GM21786 (cell line): ENCODE data around the gene UST.
"Not testable (repeated sequence)": the region's sequence is repeated elsewhere in the genome, so short reads cannot be mapped to it uniquely, and the experiment has no call there.

ENCODE experiments used
- ATAC-seq: cut with Tn5 transposase; IDR thresholded peaks from one replicate; pipeline ENCODE4 v1.9.1; 2021; ENCODE audit not compliant: unreplicated experiment

The UST gene

DNA sequence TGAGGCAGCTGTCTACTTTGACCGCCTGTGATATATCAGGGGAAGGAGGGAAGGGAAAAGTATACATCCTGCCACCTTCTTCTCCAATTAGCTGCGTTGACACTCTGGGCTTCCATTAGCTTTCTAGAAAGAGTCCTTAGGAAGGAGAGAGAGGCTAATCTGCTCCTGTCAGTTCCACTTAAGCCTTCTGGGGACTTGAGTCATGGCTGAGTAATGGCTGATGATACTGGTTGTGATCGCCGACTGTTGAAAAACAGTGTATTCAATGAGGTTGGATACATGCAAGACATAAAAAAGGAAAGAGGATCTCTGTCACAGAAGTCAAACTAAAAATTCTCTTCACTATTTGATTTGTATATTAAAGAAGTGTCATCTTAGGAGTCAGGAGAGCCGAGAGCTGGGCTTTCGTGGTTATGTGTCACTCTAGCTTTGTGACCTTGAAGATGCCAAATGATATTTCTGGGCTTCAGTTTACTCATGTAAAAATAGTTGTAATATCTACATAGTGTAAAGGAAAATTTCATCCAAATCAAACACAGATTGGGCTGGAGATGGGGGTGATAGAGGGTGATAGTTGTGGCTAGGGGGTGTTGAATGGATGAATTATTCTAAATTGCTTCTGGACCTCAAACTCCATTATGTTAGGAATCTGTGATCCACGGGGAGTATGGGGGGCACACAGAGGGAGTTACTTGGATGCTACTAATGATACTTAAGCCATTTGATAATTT lies 189.0 kb downstream of the UST start:
- ATAC-seq, result no peak

DNA sequence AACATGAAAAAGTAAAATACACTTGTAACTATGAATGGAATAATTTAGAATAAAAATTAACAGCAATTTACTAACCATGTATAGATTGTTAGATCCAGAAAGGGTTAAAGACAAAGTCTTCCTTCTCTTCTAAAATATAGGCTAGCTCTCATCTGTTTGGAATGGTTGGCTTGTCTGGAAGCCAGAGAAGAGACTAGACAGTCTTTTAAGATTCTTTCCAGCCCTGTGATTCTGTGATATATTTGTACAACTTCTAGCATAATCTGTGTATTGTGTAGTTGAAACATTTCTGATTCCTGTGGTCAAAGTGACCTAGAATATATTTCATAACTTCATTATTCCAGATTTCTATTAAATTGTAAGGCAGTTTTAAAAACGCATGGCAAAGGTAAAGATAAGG lies 196.6 kb downstream of the UST start:
- ATAC-seq, result no peak

DNA sequence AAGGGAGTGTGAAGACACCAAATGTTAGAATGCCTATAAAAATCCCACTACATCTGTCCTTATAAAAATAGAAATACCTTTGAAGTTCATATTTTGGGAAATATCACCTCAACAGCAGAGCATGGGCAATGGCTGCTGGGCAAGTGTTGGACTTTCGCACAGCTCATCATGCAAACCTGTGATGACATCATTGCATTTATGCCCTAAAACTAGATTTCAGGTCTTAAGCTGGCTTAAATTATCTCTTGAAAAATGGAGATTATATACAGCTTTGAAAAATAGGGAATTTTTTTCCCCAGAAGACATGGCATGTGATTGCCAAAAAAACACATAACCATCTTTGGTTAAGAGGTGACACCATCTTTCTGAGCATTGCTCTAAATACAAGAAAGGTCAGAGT lies 197.8 kb downstream of the UST start:
- no peak for ATAC-seq

DNA sequence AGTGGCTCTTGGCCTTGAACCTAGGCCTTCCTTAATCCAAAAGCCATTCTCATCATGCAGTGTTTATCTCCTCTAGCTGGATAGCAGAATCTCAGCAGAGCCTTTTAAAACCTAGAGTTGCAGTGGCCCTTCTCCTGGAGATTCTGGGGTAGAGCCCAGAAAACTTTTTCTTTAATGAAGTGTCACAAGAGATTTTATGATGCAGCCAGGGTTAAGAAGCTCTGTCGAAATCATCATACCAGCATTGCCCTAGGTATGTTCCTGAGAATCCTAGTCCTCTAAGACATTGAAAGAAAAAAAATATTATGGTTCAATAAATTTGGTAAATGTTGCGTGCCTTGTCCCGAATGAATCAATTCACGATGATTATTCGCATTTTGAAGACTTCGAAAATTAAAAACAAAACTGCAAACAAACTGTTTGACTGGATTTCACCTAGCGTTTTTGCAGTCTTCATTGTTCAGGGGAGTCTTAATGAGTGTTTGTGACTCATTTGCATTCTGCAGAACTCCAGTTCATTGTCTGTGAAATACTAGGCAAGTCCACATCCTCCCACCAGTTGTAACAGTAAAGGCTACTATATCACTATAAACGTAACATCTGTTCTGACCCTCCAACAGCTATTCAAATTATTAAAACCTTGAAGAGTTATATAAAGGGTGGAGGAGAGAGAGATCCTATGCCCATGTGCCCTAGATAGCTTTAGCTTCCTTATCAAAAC lies 198.6 kb downstream of the UST start:
- ATAC-seq, result no peak

DNA sequence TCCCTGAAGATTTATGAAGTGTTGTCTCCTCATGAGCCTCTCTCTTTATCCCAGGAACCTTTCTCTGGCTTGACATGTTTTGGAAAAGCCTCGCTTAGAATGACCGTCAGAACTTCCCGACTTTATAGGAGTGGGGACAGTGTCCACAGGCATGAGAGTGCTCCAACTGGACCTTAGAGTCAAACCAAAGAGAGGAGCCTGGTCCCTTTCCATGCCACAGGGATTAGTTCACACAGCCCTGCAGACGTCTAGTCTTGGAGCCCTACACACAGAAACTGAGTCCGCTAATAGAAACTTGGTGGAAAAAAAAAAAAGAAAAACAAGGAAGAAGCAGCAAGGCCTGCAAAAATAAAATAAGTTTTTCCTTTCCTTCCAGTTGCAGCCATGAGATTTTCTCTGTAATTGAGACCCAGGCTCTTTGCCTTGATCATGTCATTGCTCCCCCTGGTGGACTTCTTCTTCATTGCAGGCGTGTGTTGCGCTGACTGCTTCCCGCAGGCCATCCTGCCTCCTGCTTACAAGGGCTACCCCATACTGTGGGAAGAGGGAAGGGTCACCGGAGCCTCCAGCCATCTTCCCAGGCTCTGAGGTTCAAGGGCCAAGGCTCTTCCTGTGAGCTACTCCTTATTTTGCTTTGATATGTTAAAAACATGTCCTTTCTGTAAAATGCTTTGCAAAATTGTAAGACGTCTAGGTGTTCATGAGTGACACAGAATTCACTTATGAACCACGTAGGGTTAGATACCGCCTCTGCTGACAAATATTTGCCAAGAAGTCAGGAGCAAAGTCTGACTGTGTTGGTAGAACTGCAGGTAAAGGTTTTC lies 201.0 kb downstream of the UST start:
- peak; percentile 88 for ATAC-seq

DNA sequence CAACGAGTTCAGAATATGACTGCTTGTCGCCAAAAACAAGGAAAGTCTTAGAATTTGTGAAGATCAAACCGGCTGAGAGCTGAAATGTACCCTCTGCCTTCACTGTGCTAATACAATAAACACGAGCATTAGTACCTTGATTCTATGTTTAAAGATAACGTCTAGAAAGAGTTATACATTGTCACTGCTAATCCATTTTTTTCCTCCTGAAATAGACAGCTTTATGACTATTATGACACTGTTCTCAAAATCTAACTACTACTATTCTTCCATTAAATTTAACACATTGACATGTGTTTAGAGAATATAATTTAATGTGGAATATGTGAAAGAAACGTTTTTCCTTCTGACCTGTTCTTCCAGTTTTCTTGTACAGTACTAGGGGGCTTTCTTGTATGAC lies 204.8 kb downstream of the UST start:
- no peak for ATAC-seq

DNA sequence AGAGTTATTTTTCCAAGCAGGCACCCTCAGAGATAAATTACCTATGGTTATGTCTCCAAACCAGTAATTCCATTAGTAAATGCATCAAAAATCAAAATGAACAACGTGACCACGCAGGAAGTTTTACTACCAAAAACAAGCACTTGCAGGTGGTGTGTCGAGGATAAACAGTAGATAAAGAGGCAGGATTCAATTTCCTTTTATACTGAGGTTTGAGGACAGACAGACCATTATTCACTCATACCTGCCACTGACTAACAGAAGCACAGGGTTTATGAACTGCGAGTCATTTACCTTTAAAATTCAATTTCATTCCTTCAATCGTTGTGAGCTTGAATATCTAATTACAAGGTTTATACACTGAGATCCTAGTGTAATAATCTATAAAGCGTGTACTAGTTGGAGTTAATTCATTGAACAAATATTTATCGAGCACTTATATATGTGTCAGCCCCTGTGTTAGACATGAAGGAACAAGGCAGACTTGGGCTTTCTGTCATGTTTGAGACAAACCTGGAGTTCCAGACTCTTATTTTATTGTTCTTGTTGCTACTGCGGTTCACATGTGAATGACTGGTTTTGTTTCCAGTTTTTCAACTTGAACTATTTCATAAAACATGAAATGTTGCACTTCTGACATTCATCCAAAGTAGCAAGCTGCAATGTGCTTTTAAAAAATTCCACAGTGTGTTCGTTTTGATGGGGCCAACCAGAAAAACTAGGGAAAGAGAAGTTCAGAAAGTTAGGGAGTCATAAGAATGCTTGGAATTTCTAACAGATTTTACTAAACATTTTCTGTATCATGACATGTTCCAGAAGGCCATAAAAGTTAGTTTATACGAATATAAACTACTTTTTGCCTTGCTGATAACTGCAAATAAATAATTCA lies 205.6 kb downstream of the UST start:
- no peak for ATAC-seq

DNA sequence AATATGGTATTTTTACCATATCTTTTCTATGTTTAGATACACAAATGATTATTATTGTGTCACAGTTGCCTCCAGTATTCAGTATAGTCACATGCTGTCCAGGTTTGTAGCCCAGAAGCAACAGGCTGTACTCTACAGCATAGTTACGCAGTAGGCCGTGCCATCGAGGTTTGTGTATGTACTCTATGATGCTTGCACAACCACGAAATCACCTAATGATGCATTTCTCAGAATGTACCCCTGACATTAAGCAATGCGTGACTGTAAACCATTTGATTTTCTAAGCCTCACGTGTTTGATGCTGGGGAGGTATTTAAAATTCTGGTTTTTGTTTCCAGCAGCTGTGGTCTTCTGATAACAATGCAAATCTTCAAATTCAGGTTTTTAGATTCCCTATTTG lies 207.6 kb downstream of the UST start:
- no peak for ATAC-seq

DNA sequence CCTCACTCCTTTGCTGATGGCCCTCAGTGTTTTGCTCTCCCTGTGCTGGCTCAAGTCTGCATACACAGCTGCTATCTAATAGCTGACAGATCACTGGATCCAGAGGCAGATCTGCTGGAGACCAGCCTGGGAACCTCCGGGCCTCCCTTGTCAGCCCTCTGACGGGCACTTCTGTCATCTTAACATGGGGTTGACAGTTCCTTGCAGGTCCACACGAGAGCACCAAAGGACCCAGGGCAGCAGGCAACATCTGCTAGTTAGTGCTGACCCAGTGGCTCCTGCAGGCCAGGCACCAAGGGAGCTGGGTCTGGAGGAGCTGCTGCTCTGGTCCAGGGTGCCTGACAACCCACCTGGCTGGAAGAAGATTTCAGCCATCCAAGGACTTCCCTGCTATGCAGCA lies 208.1 kb downstream of the UST start:
- no peak for ATAC-seq

DNA sequence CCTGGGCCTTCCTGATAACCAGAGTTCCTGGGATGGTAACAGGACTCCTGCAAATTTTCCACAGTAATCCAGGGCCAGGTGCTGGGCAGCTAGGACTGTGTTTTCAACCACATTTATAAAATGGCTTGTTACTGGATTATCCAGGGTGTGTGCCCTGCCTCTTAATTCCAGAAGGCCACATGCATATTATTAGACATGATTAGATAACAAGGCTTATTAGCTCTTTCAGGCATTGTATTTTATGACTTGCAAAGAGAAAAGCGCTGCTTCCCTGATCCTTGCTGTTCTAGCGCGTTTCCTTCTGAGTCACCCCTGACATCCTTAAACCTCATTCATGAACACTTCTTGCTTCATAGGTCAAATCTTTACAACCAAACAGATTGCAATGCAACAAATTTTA lies 208.6 kb downstream of the UST start:
- no peak for ATAC-seq

DNA sequence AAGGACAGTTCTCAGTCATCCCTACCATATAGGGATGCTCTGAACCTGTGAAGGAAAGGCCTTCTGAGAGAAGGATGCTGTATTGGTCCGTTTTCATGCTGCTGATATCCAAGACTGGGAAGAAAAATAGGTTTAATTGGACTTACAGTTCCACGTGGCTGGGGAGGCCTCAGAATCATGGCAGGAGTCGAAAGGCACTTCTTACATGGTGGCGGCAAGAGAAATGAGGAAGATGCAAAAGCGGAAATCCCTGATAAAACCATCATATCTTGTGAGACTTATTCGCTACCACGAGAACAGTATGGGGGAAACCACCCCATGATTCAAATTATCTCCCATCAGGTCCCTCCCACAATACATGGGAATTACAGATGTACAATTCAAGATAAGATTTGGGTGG lies 209.3 kb downstream of the UST start:
- not testable (repeated sequence) for ATAC-seq

DNA sequence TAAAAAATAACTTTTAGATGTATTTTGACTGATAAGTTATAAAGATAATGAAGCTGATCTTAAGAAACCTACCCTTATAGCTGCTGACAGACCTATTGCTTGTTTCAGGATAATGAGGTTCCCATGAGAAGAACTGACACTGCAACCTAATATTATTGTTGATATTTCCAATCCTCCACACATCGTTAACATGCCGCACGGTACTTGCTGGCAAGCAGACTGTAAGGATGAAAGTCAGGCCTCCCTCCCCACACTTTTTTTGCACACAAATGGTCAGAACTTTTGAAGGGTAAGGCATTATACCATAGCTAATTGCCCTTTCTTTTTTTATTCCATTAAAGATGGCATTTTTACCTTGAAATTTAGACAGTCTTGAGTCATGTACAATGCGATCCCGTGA lies 210.9 kb downstream of the UST start:
- no peak for ATAC-seq

DNA sequence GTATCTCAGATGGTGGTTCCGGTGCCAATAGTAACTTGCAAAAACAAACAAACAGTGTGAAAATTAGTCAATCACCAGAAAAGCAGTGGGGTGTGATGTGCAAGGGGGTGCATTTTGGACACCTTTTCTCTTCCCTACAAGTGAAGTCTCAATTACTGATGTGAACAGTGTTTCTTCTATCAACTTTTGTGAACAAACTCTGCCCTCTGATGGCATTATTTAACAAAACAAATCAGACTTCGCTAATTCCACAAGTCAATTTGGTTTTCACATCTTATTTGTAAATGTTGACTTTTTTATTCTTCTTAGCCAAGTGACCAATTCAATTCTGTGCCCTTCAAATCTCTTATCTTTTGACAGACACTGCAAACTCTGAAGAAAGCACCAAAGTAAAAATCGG lies 212.2 kb downstream of the UST start:
- no peak for ATAC-seq

DNA sequence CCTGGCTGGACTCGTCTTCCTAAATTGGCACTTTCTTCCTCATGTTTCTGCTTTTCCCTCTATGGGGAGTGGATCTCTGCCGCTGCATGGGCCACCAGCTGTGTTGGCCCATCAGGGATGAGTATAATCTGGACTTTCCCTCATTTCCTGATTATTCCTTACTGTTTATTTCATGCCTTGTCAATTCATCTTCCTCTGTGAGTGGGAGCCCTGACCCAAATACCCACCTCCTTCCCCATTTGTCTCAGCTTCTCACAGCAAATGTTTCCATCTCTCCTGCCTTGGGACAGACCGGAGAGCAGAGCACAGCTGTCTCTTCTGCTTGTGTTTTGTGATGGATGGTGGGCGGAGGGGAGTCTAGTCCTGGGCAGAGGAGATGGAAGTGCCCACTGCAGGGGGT lies 212.7 kb downstream of the UST start:
- ATAC-seq, result no peak

DNA sequence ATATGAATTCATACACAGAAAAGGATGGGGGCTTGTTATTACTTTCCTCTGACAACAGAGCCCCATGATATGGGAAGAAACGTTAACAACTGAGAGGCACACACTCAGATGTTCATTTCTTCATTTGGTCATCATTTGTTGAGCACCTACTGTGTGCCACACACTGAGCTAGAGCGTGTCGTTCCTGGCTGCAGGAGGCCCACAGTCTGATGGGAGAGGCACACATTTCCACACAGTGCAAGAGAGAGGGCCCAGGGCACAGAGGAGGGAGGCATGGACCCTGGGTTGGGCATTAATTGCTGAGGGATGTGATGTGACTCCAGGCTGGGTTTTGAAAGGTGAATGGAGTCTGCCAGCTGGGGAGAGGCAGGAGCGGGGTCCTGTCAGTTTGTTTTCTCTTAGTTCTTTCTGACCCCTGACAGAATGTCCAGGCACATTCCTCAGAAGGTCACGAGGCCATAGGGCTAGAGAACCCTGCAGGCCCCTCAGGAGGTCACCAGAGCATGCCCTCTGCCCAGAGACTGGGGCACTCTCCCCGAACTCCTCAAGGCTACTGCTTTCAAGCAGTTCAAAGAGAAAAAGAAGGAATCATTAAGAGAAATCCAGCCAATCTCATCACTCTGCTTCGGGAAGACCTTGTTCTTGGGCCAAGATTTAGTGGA lies 216.2 kb downstream of the UST start:
- no peak for ATAC-seq

DNA sequence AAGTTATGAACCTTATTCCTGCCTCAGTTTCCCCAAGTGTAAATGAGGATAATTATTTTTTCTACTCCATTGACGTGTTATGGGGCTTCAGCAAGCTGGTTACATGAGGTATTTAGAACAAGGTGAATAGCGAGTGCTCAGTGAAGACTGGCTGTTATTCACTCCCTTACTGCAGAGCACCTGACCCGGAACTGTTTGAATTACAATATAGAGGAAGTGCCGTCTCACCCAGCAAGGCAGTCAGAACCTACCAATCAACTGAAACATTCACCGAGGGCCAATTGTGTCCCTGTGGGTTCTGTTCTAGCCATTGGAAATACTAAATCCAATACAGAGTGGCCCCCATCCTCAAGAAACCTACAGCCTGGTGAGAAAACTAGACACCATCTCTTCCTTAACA lies 216.9 kb downstream of the UST start:
- no peak for ATAC-seq

DNA sequence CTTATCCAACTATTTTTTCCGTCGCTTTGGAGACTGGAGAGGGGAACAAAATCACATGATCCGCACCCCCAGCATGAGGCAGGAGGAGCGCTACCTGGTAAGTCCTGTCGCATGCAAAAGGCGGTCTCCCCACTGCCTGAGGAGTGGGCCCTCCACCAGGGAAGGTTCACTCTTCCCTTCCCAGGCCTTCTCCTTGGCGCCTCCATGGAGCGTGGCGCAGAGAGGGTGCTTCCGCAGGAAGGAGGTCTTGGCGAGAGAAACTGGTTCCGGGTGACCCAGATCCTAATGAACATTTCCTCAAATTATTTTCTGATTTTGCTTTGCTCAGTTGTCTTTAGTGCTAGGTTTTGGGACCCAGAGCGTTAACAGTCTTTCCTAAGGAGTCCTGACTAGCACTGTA lies 217.6 kb downstream of the UST start:
- no peak for ATAC-seq

DNA sequence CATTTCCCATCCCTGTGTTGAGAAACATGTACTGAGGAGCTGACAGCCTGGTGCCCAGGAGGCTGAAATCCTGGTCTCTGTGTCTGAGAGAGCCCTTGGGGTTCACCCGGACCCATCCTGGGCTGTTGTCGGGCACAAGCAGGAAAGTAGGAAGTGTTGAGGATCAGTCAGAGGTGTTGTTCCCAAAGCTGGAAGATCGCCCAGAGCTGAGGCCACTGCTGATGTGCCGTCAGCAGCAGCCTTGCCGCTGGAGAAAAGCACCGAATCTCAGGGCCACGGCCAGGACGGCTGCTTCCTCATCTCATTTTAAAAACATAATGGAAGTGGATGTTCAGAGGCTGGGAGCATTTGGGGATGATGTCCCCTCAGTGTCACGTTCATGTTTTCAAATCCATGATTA lies 218.5 kb downstream of the UST start:
- no peak for ATAC-seq

DNA sequence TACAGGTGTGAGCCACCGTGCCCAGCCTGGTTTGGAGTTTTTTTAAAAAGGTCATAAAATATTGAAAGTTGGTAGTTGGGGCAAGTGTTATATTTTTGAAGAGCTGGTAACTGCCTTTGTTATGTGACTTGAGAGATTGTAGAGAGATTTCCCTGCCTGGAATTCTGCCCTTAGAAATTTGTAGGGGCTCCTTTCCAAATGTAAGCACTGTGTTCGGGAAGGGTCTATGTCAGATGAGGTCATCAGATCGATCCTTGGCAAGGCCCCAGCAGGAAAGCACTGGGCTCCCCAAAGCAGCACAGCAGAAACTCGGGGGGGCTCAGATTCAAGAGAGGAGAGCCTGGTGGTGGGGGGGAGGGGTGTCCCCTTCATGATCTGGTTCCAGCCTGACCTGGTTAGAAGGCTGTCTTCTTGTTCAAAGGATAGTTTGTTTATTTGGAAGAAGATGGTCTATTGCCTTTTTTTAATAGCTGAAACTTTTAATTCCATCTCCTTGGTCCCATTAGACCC lies 220.2 kb downstream of the UST start:
- no peak for ATAC-seq

DNA sequence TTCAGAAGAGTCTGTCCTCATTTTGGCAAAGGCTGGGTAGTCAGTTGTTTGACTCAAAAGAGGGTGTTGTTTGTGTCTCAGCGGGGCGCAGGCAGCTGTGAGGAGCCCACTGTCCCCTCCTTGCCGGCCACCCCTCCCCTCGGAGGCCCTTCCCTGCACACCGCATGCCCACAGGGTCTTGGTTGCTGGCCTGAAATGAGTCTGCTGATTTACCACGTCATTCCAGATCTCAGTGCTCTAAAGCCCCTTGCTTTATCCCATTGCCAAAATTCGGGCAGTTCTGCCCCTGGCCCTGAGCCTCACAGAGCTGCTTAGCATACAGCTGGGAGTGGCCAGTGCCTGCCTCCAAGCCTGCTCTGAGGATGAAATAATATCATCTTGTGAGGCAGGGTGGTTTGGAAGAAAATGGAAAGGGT lies 220.7 kb downstream of the UST start:
- ATAC-seq, result no peak
